Fibroblast of pulmonary artery (primary cell): ENCODE data around the gene TBC1D10A.

ENCODE experiments used
- DNase-seq: peaks from one replicate; pipeline ENCODE4 v3.0.0-alpha.2; 2010; ENCODE audit warnings: low read depth
- H3K4me3 ChIP-seq: replicated peaks from 2 replicates; pipeline ENCODE4 v1.5.1; 2011; ENCODE audit warnings: low read depth, mild to moderate bottlenecking, control low read depth, low read length, moderate library complexity
- TF ChIP-seq, protein P1 (sequence below): IDR thresholded peaks from 2 replicates; pipeline ENCODE4 v1.5.1; 2011; ENCODE audit warnings: mild to moderate bottlenecking, control low read depth, low read length, inconsistent platforms; ENCODE audit errors: missing control alignments

TBC1D10A gene

DNA sequence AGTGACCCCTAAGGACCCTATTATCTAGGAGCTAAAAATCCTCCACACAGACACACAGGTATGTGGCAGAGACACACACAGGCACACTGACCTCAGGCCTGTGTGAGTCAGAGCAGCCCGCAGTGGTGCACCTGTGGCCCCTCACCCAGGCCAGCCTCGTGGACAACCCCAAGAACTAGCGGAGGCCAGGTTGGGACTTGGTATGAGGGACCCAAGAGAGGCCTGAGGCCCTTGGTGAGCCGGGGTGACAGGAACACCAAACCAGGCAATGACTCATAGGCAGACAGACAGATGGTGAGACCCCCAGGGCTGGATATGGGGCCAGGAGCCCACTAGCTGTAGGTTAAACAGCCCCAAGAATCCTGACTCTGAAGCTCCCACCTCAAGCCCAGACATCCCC is 43.4 kb downstream of the TBC1D10A start:
- DNase-seq = no peak
- no peak overlapping the region for H3K4me3 ChIP-seq
- TF ChIP-seq, protein P1, sequence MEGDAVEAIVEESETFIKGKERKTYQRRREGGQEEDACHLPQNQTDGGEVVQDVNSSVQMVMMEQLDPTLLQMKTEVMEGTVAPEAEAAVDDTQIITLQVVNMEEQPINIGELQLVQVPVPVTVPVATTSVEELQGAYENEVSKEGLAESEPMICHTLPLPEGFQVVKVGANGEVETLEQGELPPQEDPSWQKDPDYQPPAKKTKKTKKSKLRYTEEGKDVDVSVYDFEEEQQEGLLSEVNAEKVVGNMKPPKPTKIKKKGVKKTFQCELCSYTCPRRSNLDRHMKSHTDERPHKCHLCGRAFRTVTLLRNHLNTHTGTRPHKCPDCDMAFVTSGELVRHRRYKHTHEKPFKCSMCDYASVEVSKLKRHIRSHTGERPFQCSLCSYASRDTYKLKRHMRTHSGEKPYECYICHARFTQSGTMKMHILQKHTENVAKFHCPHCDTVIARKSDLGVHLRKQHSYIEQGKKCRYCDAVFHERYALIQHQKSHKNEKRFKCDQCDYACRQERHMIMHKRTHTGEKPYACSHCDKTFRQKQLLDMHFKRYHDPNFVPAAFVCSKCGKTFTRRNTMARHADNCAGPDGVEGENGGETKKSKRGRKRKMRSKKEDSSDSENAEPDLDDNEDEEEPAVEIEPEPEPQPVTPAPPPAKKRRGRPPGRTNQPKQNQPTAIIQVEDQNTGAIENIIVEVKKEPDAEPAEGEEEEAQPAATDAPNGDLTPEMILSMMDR = no peak

DNA sequence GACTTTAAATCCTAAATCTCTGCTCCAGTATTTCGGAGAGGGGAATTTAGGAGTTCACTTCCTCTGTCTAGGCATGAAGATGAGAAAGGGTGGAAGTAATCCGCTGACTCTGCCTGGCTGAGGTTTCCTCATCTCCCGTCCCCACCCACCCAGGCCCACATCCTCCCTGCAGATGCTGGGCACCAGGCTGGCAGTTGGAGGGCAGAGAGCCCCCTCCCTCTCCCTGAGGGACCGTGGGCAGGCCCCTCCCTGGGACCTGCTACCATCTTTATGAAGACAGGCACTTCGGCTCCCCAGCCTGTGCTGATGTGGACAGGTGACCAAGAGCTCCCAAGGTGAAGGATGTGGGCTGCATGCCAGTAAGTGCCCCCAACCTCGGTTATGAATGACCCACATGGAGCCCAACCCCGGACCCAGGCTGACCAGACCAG is 44.1 kb downstream of the TBC1D10A start:
- no peak overlapping the region for H3K4me3 ChIP-seq
- DNase-seq = no peak
- TF ChIP-seq, protein P1 = no peak

DNA sequence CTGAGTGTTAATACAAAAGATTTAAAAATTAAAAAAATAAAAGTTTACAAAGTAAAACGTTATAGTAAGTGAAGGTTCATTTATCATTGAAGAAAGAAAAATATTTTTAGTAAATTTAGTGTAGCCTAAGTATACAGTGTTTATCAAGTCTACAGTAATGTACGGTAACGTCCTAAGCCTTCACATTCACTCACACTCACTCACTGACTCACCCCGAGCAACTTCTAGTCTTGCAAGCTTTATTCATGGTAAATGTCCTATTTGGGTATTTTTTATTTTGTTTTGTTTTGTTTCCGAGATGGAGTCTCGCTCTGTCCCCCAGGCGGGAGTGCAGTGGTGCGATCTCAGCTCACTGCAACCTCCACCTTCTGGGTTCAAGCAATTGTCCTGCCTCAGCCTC is 46.2 kb downstream of the TBC1D10A start:
- no peak overlapping the region for H3K4me3 ChIP-seq
- TF ChIP-seq, protein P1 = no peak
- DNase-seq = no peak

DNA sequence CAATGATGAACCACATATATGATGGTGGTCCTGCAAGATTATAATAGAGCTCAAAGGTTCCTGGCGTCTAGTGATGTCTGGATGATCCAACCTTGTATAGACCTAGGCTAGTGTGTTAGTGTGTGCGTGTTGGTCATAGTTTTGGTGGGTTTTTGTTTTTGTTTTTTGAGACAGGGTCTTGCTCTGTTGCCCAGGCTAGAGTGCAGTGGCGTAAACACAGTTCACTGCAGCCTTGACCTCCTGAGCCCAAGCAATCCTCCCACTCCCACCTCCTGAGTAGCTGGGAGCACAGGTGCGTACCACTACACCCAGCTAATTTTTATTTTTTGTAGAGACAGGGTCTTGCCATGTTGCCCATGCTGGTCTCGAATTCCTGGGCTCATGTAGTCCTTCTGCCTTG is 46.8 kb downstream of the TBC1D10A start:
- DNase-seq = no peak
- H3K4me3 ChIP-seq = no peak overlapping the region
- TF ChIP-seq, protein P1 = no peak

DNA sequence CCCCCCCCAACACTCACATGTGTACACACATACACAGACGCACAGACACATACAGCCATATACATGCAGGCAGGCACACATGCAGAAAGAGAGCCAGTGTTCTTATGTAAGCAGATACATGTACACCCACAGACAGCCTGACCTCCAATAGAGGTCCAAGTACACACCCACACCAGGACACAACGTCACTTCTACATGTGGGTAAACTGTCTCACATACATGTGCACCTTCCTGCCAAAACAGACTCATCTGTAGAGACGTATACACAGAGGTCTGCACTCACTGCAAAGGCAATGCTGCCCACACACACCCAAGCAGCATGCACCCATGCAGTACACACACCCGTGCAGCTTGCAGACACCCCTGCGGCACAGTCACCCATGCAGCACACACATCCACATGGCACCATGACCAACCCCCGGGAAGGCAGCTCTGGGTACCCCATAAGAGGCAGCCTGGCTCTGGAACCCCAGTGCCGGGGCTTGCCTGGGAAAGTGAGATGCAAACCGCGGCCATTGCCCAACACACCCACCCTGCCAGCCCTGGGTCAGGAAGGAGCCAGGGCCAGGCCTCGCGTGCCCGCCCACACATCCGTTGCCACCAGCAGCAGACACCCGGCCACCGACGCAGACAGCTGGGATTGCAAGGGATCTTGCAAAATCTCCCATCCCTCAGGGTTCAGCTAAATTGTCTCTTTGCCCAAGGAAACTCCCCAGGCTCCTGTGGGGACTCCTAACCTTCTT is 47.5 kb downstream of the TBC1D10A start:
- H3K4me3 ChIP-seq = no peak overlapping the region
- TF ChIP-seq, protein P1 = no peak
- no peak for DNase-seq

DNA sequence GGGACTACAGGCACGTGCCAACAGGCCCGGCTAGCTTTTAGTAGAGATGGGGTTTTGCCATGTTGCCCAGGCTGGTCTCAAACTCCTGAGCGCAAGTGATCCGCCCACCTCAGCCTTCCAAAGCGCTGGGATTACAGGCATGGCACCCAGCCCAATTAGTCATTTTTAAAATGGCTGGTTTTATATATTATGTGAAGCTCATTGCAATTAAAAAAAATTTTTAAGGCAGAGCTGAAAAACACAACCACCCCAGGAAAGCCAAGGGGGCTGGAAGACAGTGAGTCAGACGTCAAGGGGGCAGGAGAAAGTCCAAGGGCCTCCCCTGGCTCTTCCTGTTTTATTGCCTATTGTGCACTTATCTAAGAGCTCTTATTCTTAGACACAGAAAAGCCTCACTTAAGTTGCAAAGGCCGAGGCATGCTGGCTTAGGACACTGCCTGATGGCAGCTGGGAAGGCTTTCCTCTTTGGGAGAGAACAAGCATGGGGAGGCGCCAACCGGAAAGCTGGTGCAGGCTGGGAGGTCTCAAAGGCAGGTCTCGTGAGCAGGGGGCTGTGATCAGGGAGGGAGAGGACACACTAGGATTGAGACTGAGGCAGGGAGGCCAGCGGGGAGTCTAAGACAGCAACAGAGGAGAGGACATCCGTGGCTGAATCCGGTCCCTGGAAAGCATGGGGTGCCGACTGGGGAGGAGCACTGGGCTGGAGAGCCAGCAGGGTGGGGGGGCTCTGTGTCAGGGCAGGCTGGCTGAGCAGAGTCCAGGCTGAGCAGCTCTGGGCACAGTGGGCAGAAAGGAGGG is 49.0 kb downstream of the TBC1D10A start:
- peak overlapping the region; percentile 22 for H3K4me3 ChIP-seq
- TF ChIP-seq, protein P1 = no peak
- peak; percentile 93 for DNase-seq
